ENCODE measurements around the gene IGF1R.

The IGF1R gene

GRCh38 chr15:98976500-98976899, 328.2 kb downstream of the IGF1R start:
- TF ChIP-seq ZFX (IDR thresholded peaks at IDR 0.05): no peak
- H3K27ac ChIP-seq: no peak overlapping the region

DNA sequence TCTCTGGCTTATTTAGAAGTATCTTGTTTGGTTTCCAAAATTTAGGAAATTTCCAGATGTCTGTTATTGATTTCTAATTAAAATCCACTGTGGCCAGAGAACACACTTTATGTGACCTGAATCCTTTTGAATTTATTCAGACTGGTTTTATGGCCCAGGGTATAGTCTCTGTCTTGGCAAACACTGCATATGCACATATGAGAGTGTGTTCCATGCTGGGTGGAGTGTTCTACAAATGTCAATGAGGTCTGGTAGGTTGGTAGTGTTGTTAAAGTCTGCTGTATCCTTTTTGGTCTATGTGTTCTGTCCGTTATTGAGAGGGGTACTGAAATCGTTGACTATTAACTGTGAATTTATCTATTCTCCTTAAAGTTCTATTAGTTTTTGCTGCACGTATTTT, 329.1 kb downstream of the IGF1R start:
- no peak overlapping the region for H3K27ac ChIP-seq
- TF ChIP-seq CTCF (conservative IDR thresholded peaks at IDR 0.05) (no peak), ZFX (IDR thresholded peaks at IDR 0.05) (no peak)

- no peak for TF ChIP-seq ZFX (IDR thresholded peaks at IDR 0.05)
- TF ChIP-seq CTCF (conservative IDR thresholded peaks at IDR 0.05): no peak
- H3K27ac ChIP-seq: no peak overlapping the region
Measured at GRCh38 chr15:98978153-98978552, 329.8 kb downstream of the IGF1R start.

DNA sequence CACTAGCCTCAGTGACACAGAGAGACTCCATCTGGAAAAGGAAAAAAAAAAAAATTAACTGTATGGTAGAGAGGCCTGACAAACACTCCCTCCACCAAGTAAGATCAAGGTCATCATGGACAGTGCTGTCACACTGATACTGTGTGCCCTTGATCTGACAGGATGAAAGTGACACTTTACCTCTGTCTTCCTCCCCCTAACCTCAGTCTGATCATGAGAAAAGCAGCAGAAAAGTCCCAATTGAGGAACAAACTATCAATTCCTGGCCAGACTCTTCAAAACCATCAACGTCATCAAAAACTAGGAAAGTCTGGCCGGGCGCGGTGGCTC, 332.5 kb downstream of the IGF1R start:
- TF ChIP-seq CTCF (conservative IDR thresholded peaks at IDR 0.05) (no peak), ZFX (IDR thresholded peaks at IDR 0.05) (no peak)

DNA sequence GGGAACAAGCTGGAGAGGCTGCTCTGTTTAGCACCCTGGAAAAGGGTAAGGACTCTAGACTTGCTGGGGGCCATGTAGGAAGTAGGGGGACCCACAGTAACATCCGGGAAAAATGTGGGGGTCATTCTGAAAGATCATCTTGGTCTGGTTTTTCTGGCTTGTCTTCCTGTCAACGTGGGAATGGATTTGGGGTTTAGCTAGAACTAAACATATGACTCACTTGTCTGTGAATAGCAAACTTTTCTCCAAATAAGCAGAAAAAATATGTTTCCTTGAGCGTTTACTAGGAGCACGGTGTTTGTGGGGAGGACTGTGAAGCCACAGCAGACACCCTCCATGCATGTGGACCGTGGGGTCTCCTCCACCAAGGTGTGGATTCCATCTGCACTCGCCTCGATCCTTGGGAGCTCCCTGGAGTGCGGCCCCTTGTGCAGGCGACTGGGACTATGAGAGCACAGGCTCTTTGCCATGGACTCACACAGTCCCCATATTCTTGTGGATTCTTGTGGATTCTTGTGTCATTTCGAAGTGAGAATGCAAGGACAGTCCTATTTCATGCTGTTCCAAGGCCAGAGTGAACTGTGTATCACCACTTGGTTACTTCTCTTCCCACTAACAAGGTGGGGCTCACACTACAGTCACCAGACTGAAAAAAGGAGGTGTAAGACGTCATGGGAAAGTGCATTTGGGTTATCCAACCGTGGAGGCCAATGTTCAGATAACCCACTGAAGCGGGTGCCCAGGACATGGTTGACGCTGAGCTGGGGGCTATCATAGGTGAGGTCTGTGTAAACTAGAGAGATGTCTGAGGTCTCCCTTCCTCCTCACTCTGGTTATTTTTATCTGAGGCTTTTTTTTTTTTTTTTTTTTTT, 333.7 kb downstream of the IGF1R start:
- no peak for TF ChIP-seq CTCF (conservative IDR thresholded peaks at IDR 0.05)
- no peak for TF ChIP-seq ZFX (IDR thresholded peaks at IDR 0.05)
- H3K27ac ChIP-seq: no peak overlapping the region; the same call in 1 of the 2 replicates

More for the DNA sequence above, 332.5 kb downstream of the IGF1R start:
- H3K27ac ChIP-seq: peak overlapping the region; percentile 61

DNA sequence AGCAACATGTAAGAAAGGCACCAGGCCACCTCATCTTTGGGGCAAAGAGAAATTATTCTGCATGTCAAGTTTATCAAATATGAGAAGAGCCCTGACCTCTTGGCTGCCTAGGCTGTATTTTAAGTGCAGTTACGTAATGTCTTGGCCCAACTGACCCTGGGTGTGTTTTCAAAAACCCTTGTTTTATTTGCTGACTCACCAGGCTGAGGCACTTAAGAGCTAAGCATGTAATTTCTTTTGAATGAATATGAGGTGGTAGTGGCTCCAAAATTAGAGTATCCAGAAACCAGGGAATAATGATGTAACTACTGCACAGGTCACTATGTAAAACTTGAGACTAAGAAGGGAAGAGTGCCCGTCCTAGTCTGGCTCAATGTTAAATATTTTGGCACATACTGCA, 335.0 kb downstream of the IGF1R start:
- TF ChIP-seq ZFX (IDR thresholded peaks at IDR 0.05) (no peak), CTCF (conservative IDR thresholded peaks at IDR 0.05) (no peak)
- no peak overlapping the region for H3K27ac ChIP-seq

DNA sequence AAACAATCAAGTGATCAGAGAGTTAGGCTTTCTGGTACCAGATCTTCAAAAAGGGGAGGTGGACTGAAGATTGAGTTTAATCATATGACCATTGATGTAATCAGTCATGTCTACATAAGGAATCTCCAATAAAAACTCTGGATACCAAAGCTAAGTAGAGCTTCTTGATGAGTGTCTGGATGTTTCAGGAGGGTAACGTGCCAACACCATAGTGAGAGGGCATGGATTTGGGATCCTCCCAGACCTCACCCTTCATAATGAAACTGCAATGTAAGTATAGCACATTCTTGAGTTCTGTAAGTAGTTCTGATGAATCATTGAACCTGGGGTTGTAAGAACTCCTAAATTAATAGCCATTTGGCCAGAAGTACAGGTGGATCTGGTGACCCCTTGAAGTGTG, 337.9 kb downstream of the IGF1R start:
- TF ChIP-seq ZFX (IDR thresholded peaks at IDR 0.05) (no peak), CTCF (conservative IDR thresholded peaks at IDR 0.05) (no peak)
- no peak overlapping the region for H3K27ac ChIP-seq

DNA sequence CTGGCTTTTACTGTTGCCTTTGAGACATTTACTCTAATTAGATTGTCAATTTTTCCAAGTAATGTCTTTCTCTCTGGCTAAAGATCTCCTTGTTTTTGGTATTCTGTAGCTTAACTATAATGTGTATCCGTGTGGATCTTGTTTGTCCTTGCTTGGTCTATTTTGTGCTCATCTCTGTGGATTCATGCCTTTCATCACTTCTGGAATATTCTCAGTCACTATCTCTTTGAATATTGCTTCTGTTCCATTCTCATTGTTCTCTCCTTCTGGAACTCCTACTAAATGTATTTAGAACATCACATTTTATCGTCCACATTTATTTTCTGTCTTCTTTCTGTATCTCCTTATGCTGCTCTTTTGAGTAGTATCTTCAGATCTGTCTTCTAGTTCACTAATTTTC, 346.6 kb downstream of the IGF1R start:
- no peak for TF ChIP-seq ZFX (IDR thresholded peaks at IDR 0.05)
- no peak for TF ChIP-seq CTCF (conservative IDR thresholded peaks at IDR 0.05)
- H3K27ac ChIP-seq: no peak overlapping the region
